Measurements from ENCODE around the gene VPS52.

The VPS52 gene

GRCh38 chr6:33271468-33272274 lies at the start of gene VPS52, which contains the start of gene RPS18:
Gene VPS52, minus strand, starts transcription at chr6:33271876. Its CDS starts 201 bp downstream, at chr6:33271675.
Gene RPS18, plus strand, starts transcription at chr6:33272075. Its CDS starts 45 bp downstream, at chr6:33272120.
- Mint-ChIP-seq H3K9me3 (no peaks in the 10 kb centered on the region), H3K4me1 (ENCODE audit: low read depth) (peaks cover 45% of the 10 kb centered on the region), H3K4me3 (peak within 1 kb of the TSS; percentile 100), H3K27me3 (ENCODE audit: low read depth) (no peaks in the 10 kb centered on the region), H3K27ac (peak within 1 kb of the TSS; percentile 100), H3K36me3 (ENCODE audit: low read depth) (peaks cover 67% of the 10 kb centered on the region)
- DNase-seq (ENCODE audit: low spot score): peak; percentile 92

- Mint-ChIP-seq H3K9me3 (no peaks in the 10 kb centered on the region), H3K36me3 (ENCODE audit: low read depth) (peaks cover 47% of the 10 kb centered on the region), H3K4me1 (ENCODE audit: low read depth) (peaks cover 54% of the 10 kb centered on the region), H3K4me3 (peak overlapping the region; percentile 96), H3K27ac (peak overlapping the region; percentile 80), H3K27me3 (ENCODE audit: low read depth) (no peaks in the 10 kb centered on the region)
- DNase-seq (ENCODE audit: low spot score): no peak
Observed at GRCh38 chr6:33321227-33321626, 49.6 kb upstream of the VPS52 start.

DNA sequence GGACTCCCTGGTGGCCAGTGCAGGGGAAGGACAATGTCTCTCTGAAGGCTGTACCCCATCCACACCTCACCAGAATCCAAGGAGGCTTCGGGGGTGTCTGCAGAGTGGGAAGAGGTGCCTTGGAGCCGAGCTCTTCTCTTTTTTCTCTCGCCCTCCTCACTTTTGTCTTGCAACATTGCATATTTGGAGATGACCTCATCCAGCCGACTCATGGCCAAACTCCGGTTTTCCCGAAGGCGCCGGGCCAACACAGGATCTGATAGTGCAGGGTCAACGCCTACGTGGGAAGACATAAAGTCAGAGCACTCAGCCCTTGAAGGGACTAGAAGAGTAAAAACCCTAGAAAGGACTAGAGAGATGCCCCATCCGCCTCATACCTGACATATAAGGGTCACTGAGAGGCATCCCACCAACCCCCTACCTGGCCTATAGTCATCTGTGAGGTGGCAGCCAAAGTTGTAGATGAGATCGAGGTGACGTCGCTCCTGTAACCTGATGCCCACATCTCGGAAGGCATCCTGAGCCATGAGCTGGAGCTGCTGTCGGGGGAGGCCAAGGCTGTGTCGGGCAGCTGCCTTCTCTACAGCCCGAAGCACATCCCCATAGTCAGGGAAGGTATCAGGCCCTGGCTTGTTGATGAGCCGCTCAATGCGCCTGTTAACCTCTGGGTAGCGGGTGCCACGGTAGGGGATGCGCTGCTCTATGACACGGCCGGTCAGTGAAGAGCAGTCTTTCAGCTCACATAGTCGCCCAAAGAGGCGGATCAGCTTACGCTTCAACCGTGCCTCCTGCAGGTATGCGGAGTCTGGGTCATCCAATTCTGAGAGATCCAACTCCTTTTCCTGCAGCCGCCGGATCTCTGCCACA lies 48.9 kb upstream of the VPS52 start:
- peaks cover 49% of the 10 kb centered on the region for H3K36me3 Mint-ChIP-seq (ENCODE audit: low read depth)
- peak overlapping the region; percentile 96 for H3K4me3 Mint-ChIP-seq
- no peak for DNase-seq (ENCODE audit: low spot score)
- peaks cover 56% of the 10 kb centered on the region for H3K4me1 Mint-ChIP-seq (ENCODE audit: low read depth)
- H3K9me3 Mint-ChIP-seq: no peaks in the 10 kb centered on the region
- H3K27ac Mint-ChIP-seq: no peak overlapping the region
- no peaks in the 10 kb centered on the region for H3K27me3 Mint-ChIP-seq (ENCODE audit: low read depth)

DNA sequence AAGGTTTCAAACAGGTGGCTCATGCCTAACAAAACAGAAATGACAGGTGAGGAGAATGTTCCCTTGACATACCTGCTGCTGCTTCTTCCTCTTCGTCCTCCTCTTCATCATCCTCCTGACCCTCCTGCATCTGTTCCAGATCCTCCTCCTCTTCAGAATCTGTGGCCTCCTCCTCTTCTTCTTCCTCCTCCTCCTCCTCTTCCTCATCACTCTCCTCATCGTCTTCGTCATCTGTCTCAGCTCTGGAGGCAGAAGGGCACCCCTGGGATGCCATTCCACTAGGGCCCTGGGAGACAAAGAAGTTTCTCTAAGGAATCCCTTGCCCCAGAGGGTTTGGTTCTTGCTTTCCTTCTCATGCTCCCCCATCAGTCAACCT lies 48.3 kb upstream of the VPS52 start:
- H3K4me3 Mint-ChIP-seq: peak overlapping the region; percentile 96
- H3K27ac Mint-ChIP-seq: peak overlapping the region; percentile 60
- H3K9me3 Mint-ChIP-seq: no peaks in the 10 kb centered on the region
- H3K4me1 Mint-ChIP-seq (ENCODE audit: low read depth): peaks cover 56% of the 10 kb centered on the region
- H3K27me3 Mint-ChIP-seq (ENCODE audit: low read depth): no peaks in the 10 kb centered on the region
- no peak for DNase-seq (ENCODE audit: low spot score)
- peaks cover 49% of the 10 kb centered on the region for H3K36me3 Mint-ChIP-seq (ENCODE audit: low read depth)

DNA sequence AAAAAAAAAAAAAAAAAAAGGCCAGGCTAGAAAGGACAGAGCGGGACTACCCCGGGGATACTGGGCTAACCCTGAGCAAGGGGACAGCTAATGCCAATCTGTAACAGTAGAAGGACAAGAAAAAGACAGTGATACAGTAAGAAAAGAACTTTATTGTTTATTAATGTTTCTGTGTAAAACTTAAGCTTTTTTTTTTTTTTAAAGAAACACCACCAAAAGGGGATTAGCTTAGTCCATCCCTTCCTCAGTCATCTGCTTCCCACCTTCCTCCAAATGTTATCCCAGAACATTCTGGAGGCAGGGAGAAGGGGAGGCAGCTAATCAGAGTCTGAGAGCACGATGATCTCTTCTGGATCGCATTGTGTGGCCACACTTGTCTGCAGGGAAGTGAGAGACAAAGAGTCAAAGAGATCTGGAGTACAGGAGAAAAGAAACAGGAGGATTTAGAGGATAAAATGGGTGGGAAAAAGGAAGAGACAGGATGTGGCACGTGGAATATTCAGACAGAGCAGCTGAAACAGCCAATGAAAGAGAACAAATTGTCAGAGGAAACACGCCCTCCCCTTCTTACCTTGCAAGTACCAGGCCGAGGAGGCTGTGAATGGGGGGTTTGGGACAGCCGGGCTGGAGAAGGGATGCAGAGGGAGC lies 46.9 kb upstream of the VPS52 start:
- Mint-ChIP-seq H3K36me3 (ENCODE audit: low read depth) (peaks cover 55% of the 10 kb centered on the region), H3K27ac (peak overlapping the region; percentile 96), H3K4me3 (peak overlapping the region; percentile 96), H3K9me3 (no peaks in the 10 kb centered on the region), H3K27me3 (ENCODE audit: low read depth) (no peaks in the 10 kb centered on the region), H3K4me1 (ENCODE audit: low read depth) (peaks cover 56% of the 10 kb centered on the region)
- no peak for DNase-seq (ENCODE audit: low spot score)

- peaks cover 60% of the 10 kb centered on the region for H3K36me3 Mint-ChIP-seq (ENCODE audit: low read depth)
- peak; percentile 95 for DNase-seq (ENCODE audit: low spot score)
- peak within 1 kb of the TSS; percentile 96 for H3K27ac Mint-ChIP-seq
- H3K9me3 Mint-ChIP-seq: no peaks in the 10 kb centered on the region
- peak within 1 kb of the TSS; percentile 96 for H3K4me3 Mint-ChIP-seq
- no peaks in the 10 kb centered on the region for H3K27me3 Mint-ChIP-seq (ENCODE audit: low read depth)
- peaks cover 52% of the 10 kb centered on the region for H3K4me1 Mint-ChIP-seq (ENCODE audit: low read depth)
Observed at GRCh38 chr6:33317669-33318425, 46.2 kb upstream of the VPS52 start, which contains the start of gene ZBTB22. Gene ZBTB22, minus strand, starts transcription at chr6:33317744. Its CDS starts 828 bp downstream, at chr6:33316916.

GRCh38 chr6:33317419-33317668 lies 45.7 kb upstream of the VPS52 start:
- Mint-ChIP-seq H3K4me3 (peak overlapping the region; percentile 96), H3K9me3 (no peaks in the 10 kb centered on the region), H3K27me3 (ENCODE audit: low read depth) (no peaks in the 10 kb centered on the region), H3K36me3 (ENCODE audit: low read depth) (peaks cover 60% of the 10 kb centered on the region), H3K4me1 (ENCODE audit: low read depth) (peaks cover 53% of the 10 kb centered on the region), H3K27ac (peak overlapping the region; percentile 79)
- DNase-seq (ENCODE audit: low spot score): no peak

GRCh38 chr6:33316603-33317418 lies 45.1 kb upstream of the VPS52 start:
- H3K27me3 Mint-ChIP-seq (ENCODE audit: low read depth): no peaks in the 10 kb centered on the region
- no peaks in the 10 kb centered on the region for H3K9me3 Mint-ChIP-seq
- DNase-seq (ENCODE audit: low spot score): no peak
- peak overlapping the region; percentile 95 for H3K4me3 Mint-ChIP-seq
- H3K36me3 Mint-ChIP-seq (ENCODE audit: low read depth): peaks cover 61% of the 10 kb centered on the region
- H3K27ac Mint-ChIP-seq: peak overlapping the region; percentile 79
- H3K4me1 Mint-ChIP-seq (ENCODE audit: low read depth): peaks cover 55% of the 10 kb centered on the region

DNA sequence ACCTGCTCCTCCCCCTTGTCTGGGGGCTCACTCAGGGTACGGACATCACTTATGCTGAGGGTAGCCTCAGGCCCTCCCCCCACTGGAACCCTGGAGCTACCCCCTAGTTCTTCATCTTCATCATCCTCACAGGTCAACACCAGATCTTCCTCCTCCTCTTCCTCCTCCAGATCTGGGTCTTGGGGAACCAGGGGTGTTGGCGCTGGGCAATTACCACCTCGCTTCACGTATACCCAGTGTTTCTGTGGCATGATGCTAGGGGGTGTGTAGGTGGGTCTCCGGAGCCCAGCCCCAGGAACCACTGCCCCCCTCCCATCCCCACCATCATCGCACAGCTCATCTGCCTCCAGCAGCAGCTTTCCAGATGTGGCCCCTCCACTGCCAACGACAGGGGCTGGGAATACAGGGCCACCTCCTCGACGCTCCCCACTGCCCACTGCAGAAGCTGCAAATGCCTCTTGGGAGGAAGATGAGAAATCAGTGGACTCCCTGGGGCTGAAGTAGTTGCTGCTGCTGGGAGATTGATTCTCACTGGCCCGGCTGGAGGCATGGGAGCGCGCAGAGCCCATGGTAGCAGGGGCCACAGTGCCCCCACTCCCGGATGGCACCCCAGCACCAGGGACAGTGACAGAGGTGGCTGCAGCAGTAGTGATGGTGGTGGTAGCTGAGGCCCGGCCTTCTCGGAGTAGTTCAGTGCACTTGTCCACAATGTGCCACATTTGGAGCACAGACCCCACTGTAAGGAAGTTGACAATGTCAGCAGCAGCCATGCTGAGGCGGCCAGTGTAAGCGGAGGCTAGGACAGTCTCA lies 44.3 kb upstream of the VPS52 start:
- peak overlapping the region; percentile 79 for H3K27ac Mint-ChIP-seq
- H3K36me3 Mint-ChIP-seq (ENCODE audit: low read depth): peaks cover 60% of the 10 kb centered on the region

GRCh38 chr6:33314943-33315792 lies 43.5 kb upstream of the VPS52 start:
- Mint-ChIP-seq H3K4me1 (ENCODE audit: low read depth) (peaks cover 50% of the 10 kb centered on the region), H3K36me3 (ENCODE audit: low read depth) (peaks cover 57% of the 10 kb centered on the region), H3K9me3 (no peaks in the 10 kb centered on the region), H3K4me3 (peak overlapping the region; percentile 95), H3K27me3 (ENCODE audit: low read depth) (no peaks in the 10 kb centered on the region), H3K27ac (peak overlapping the region; percentile 96)
- DNase-seq (ENCODE audit: low spot score): no peak

More for the DNA sequence above, 44.3 kb upstream of the VPS52 start:
- Mint-ChIP-seq H3K9me3 (no peaks in the 10 kb centered on the region), H3K4me1 (ENCODE audit: low read depth) (peaks cover 54% of the 10 kb centered on the region), H3K4me3 (peak overlapping the region; percentile 95), H3K27me3 (ENCODE audit: low read depth) (no peaks in the 10 kb centered on the region)
- DNase-seq (ENCODE audit: low spot score): no peak

GRCh38 chr6:33314515-33314942 lies 42.9 kb upstream of the VPS52 start:
- Mint-ChIP-seq H3K4me3 (peak overlapping the region; percentile 95), H3K36me3 (ENCODE audit: low read depth) (peaks cover 51% of the 10 kb centered on the region), H3K27me3 (ENCODE audit: low read depth) (no peaks in the 10 kb centered on the region), H3K9me3 (no peaks in the 10 kb centered on the region), H3K27ac (peak overlapping the region; percentile 96), H3K4me1 (ENCODE audit: low read depth) (peaks cover 44% of the 10 kb centered on the region)
- DNase-seq (ENCODE audit: low spot score): peak; percentile 74
